HG03139 (cell line): ENCODE measurements around the gene KCND2.
"Not testable (repeated sequence)": the region's sequence is repeated elsewhere in the genome, so short reads cannot be mapped to it uniquely, and the experiment has no call there.

ENCODE experiments used
- ATAC-seq: cut with Tn5 transposase; IDR thresholded peaks from one replicate; pipeline ENCODE4 v1.9.1; 2021; ENCODE audit not compliant: unreplicated experiment

KCND2 gene

DNA sequence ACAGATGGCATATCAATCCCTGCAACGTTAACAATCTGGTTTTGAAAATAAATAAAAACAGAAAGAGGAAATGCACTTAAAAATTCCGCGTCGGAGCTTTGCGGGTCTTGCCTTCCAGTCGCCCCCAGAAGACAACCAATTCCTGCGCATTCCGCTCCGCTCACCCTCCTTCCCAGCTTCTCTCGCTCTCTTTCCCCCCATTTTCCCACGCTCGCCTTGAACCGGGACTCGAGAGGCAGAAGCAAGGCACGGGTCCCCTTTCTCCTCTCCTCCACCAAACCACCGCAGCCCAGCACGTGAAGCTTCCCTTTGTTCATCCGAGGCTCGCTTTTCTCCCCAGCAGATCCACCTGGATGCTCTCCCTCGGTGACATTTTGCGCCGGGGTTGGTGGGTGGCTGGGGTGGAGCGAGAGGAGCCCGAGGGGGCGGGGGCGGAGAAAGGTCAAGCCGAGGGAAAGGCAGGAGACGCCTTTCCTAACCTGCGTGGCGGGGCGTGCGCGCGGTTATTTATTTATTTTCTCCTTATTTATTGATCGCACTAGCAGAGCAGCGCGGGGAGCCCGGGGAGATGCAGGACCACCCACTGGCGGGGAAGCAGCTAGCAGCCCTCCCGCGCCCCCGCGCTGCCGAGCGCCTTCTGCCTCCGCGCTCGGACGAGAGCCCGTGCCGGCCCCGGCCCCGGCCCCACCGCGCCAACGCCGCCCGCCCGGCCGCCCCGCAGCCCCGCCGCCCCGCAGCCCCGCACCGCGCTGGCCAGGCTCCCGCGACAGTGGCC lies at the start of gene KCND2:
Gene KCND2 (plus strand): TSS at position 475 of the 775 bp plus-strand sequence.
- ATAC-seq = peak; percentile 26

- no peak for ATAC-seq
These were observed 46.8 kb upstream of the KCND2 start for GRCh38 chr7:120226188-120226587.

- ATAC-seq = no peak
These were observed 45.7 kb upstream of the KCND2 start for GRCh38 chr7:120227255-120227654.

DNA sequence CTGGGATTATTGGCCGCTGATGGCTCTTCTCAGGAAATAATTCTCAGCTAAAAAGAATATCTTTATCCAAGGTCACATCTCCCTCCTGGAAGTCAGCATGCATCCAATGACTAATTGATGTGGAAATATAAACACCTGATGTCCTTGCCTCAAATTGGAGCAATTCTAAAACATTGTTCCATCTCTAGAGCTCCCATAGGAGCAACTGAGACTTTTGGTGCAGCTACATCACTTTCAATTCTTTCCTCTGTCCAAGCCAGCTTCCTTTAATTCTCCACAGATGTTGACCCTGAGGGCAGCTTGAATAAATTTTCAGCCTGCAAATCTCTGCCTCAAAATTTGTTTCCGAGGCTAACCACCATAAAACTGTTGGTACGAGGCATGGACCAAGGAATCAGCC lies 43.9 kb upstream of the KCND2 start:
- ATAC-seq = no peak

DNA sequence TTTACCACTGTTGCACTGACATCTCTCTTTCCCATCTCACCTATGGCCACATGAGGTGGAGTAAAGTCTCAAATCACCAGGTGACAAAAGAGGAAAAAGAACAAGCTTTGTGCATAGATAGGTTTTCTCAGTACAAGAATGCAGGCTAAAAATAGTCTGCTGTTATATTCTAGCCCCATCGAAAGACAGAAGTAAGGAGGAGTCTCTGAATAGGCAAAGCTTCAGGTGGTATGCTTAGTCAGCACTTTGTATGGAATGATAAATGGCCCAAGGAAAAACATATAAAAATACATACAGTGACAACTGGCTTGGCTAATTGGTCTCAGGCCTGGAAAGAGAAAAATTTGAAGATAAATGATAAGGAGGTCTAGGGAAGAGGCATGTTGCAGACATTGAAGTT lies 39.6 kb upstream of the KCND2 start:
- ATAC-seq = no peak

DNA sequence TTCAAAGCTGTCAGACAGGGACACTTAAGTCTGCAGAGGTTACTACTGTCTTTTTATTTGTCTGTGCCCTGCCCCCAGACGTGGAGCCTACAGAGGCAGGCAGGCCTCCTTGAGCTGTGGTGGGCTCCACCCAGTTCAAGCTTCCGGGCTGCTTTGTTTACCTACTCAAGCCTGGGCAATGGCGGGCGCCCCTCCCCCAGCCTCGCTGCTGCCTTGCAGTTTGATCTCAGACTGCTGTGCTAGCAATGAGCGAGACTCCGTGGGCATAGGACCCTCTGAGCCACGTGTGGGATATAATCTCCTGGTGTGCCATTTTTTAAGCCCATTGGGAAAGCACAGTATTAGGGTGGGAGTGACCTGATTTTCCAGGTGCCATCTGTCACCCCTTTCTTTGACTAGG lies 32.6 kb upstream of the KCND2 start:
- ATAC-seq = not testable (repeated sequence)

GRCh38 chr7:120241973-120242372 lies 31.0 kb upstream of the KCND2 start:
- ATAC-seq = no peak

GRCh38 chr7:120254845-120255244 lies 18.1 kb upstream of the KCND2 start:
- ATAC-seq = no peak

GRCh38 chr7:120256344-120257070 lies 16.5 kb upstream of the KCND2 start:
- ATAC-seq = no peak

GRCh38 chr7:120259386-120259785 lies 13.6 kb upstream of the KCND2 start:
- no peak for ATAC-seq

- ATAC-seq = no peak
These were observed 12.9 kb upstream of the KCND2 start for GRCh38 chr7:120260111-120260510.

DNA sequence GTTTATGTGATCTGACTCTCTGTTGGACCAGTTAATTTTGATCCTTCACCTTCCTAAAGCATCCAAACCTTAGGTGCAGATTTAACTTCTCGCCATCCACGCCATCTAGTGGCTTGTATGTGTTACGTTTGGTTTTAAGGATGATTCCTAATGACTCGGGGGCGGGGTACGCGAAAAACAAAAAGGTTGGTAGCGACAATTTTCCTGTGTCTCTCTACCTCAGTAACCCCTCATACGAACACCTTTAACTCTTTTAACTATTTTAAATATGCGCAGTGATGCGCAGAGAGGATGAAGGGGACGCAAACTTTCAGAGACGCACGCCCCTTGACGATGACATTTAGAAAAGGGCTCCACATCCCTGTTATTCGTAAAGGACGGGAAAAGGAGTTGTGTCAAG lies 714 bp upstream of the KCND2 start:
- peak; percentile 49 for ATAC-seq

DNA sequence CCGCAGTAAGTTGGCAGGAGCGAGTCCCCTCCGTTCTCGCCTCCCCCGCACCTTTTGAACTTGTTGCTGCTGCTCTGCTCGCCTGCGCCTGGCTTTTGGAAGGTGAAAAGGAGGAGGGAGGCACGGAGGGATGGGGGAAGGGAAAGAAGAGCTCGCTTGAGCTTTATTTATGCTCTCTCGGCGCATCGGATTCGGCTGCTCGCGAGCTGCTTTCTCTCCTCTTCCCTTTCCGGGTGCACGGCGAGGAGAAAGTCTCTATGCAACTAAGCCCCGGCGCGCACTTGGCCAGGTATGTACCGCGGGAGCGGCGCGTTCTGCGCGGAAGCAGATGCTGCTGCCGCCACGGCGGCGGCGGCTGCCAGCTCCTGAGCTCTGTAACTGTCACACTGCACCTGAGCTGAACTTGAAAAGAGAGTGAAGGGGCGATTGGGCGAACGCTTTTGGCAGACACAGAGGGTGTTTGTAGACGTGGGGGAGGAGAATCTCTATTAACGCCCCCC lies 551 bp downstream of the KCND2 start:
- peak; percentile 54 for ATAC-seq

DNA sequence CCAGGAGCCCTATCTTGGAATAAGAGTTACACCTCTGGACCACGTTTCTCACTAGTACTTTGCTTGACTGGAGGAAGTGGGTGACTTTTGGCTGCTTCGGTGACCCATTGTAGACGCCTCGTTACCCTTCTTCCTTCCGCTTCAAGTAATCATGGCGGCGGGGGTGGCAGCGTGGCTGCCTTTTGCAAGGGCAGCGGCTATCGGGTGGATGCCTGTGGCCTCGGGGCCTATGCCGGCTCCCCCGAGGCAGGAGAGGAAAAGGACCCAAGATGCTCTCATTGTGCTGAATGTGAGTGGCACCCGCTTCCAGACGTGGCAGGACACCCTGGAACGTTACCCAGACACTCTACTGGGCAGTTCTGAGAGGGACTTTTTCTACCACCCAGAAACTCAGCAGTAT lies 1.5 kb downstream of the KCND2 start:
- ATAC-seq = no peak

DNA sequence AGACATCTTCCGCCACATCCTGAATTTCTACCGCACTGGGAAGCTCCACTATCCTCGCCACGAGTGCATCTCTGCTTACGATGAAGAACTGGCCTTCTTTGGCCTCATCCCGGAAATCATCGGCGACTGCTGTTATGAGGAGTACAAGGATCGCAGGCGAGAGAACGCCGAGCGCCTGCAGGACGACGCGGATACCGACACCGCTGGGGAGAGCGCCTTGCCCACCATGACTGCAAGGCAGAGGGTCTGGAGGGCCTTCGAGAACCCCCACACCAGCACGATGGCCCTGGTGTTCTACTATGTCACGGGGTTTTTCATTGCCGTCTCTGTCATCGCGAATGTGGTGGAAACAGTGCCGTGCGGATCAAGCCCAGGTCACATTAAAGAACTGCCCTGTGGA lies 1.9 kb downstream of the KCND2 start:
- ATAC-seq = no peak

DNA sequence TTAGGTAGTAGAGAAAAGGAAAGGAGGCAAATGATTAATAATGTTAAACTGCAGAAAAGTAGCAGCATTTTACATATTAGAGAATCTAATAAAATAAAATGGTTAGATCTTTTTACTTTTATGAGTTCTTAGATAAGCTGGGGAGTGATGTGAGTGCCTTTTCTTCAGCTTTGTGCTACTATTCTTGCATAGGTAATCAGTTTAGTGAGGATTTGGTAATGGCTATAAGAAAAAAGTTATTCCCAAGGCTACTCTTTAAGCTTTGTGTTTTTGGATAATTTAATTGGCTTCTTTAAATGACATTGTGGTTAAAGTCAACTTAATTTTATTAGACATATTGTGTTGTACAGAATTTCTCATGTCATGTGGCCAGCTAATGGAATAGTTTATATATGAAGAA lies 3.7 kb downstream of the KCND2 start:
- ATAC-seq = no peak

- no peak for ATAC-seq
These were observed 5.8 kb downstream of the KCND2 start for GRCh38 chr7:120278773-120279172.

GRCh38 chr7:120280743-120281142 lies 7.8 kb downstream of the KCND2 start:
- no peak for ATAC-seq

DNA sequence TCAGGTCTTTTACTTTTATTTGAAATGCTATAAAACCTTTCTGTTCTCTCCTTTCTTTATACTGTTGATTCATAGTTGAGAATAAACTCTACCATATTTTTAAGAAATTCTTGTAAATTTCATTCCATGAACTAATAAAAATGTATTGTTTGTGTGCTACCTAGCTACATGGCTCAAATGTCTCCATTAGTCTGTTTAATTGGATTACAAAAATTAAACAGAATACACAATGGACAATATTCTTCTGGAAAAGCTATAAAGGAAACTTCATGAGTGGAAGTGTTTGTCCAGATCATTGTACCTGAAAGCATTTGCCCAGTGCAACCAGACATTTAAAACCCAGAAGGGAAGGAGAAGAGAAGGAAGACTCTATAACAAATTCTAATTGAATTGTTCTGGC lies 20.1 kb downstream of the KCND2 start:
- no peak for ATAC-seq

GRCh38 chr7:120302190-120302589 lies 29.2 kb downstream of the KCND2 start:
- no peak for ATAC-seq

DNA sequence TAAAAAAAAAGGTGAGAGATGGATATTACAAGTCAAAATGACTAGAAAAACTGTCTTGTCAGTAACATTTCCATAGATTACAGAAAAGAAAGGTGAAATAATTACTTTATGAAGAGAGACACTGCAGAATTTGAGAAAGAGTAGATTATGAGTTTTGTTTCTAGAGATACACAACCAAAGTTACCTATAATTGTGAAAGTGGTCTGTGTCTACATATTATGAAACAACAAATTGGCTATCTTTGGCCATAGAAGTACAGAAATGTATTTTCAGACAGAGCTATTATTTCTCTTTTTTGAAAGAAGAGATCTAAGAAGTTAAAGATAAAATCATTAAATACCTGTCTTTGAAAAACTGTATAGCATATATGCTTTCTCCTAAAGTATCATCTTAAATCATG lies 30.1 kb downstream of the KCND2 start:
- no peak for ATAC-seq

GRCh38 chr7:120304674-120305073 lies 31.7 kb downstream of the KCND2 start:
- ATAC-seq = no peak
